ENCODE data around the gene KPNA3. TPM values are rescaled to one million over a fixed set of nuclear protein-coding genes. Genes with fewer than 3 reads are reported as not detected.

The KPNA3 gene, protein sequence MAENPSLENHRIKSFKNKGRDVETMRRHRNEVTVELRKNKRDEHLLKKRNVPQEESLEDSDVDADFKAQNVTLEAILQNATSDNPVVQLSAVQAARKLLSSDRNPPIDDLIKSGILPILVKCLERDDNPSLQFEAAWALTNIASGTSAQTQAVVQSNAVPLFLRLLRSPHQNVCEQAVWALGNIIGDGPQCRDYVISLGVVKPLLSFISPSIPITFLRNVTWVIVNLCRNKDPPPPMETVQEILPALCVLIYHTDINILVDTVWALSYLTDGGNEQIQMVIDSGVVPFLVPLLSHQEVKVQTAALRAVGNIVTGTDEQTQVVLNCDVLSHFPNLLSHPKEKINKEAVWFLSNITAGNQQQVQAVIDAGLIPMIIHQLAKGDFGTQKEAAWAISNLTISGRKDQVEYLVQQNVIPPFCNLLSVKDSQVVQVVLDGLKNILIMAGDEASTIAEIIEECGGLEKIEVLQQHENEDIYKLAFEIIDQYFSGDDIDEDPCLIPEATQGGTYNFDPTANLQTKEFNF
- polyA plus RNA-seq (2013) = 21.9 TPM

DNA sequence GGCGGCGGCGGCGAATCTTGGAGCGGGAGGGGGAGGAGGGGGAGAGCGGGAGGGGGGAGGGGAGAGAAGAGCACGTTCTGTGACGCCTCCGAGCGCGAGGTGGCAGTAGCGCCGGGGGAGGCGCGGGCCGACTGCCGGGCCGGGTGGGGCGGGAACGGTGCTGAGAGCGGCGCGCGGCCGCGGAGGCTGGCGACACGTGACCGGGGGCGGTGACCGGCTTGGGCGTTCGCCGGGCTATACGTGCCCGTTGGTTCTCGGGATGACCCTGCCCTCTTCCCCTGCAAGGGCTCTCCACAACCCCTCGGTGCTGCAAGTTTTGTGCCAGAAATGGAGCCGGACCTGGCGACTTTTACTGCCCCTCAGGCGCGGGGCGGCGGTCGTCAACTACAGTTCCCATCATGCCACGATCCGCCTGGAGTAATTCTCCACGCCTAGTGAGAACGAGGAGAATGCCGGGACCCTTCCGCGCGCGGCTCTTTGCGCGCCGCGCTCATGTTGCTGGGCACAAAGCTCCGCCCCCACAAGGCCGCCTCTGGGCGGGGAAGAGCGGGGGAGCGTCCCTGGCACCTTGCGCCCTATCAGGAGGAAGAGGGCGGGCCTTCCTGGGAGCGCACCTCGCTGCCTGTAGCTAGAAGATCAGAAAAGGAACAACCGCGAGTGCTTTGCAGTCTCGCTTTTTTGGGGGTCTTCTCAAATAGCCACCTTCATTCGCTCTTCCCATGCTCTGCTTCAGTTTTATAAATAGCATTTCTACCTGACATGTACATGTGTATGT is at the start of gene KPNA3:
KPNA3 (minus strand) TSS at position 133 of the 775 bp plus-strand sequence. CDS start 176 bp downstream, outside the sequence.
- DNase-seq = peak; percentile 96 to 98 (median 98)
- H3K27ac ChIP-seq (ENCODE audit: insufficient read depth in 1 of 2, low read depth in 1 of 2, low read length in 2 of 2, poor library complexity in 1 of 2, severe bottlenecking in 2 of 2) = peak within 1 kb of the TSS; percentile 88 to 92
- H3K9me3 ChIP-seq (ENCODE audit: control extremely low read depth in 1 of 5, control insufficient read depth in 4 of 5, insufficient read depth in 2 of 5, low read depth in 1 of 5, low read length in 4 of 5) = no peaks in the 10 kb centered on the region
- CTCF ChIA-PET = interaction anchor here (0.9 to 3.6 kb wide), 8 partner anchors 11 to 114 kb away, joined by 3 to 12 read pairs (median 6); no protein-coding TSS in a partner anchor
- no peaks in the 10 kb centered on the region for H3K36me3 ChIP-seq (ENCODE audit: control insufficient read depth in 4 of 4, insufficient read depth in 4 of 4, low read length in 3 of 4)
- POLR2A ChIA-PET = interaction anchor here (1.0 to 4.1 kb wide), 5 partner anchors 9 to 349 kb away, joined by 3 to 15 read pairs (median 5); partner anchors contain the start of genes CAB39L, EBPL and SETDB2
- no peaks in the 10 kb centered on the region for H3K27me3 ChIP-seq (replicated peaks in 2 of 5; ENCODE audit: control insufficient read depth in 4 of 5, insufficient read depth in 5 of 5, low read length in 4 of 5)
- H3K4me1 ChIP-seq (ENCODE audit: control extremely low read depth in 1 of 4, control insufficient read depth in 4 of 4, insufficient read depth in 4 of 4, low read length in 3 of 4) = peaks cover 6 to 35% (median 22%) of the 10 kb centered on the region in 4 experiments
- H3K4me3 ChIP-seq (ENCODE audit: control insufficient read depth in 1 of 7, extremely low read depth in 1 of 7, insufficient read depth in 4 of 7, low read depth in 2 of 7, low read length in 6 of 7) = peak within 1 kb of the TSS; percentile 86 to 93 (median 89)
- WGBS (ENCODE audit: insufficient coverage) = under 1% methylated on average over 45 of the region's 71 CpGs

DNA sequence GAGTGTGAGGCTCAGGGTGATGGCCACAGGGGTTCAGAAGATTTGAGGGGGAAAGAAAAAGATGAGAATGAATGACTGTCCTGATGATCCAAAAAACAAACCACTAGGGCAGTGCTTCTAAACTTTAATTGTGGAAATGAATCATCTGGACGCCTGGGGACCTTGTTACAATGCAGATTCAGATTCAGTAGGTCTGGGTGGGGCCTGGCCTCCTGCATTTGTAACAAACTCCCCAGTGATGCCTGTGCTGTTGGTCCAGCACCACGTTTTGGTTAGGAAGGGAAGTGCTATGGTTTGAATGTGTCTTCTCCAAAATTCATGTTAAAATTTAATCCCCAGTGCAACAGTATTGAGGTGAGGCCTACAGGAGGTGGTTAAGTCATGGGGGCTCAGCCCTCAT is 49.5 kb upstream of the KPNA3 start:
- Histone ChIP-seq H3K27ac (ENCODE audit: insufficient read depth in 1 of 2, low read depth in 1 of 2, low read length in 2 of 2, poor library complexity in 1 of 2, severe bottlenecking in 2 of 2) (no peak overlapping the region), H3K4me3 (ENCODE audit: control insufficient read depth in 1 of 7, extremely low read depth in 1 of 7, insufficient read depth in 4 of 7, low read depth in 2 of 7, low read length in 6 of 7) (no peak overlapping the region), H3K27me3 (replicated peaks in 2 of 5; ENCODE audit: control insufficient read depth in 4 of 5, insufficient read depth in 5 of 5, low read length in 4 of 5) (no peaks in the 10 kb centered on the region), H3K36me3 (ENCODE audit: control insufficient read depth in 4 of 4, insufficient read depth in 4 of 4, low read length in 3 of 4) (no peaks in the 10 kb centered on the region), H3K4me1 (ENCODE audit: control extremely low read depth in 1 of 4, control insufficient read depth in 4 of 4, insufficient read depth in 4 of 4, low read length in 3 of 4) (peaks cover 0 to 9% (median 0%) of the 10 kb centered on the region in 4 experiments), H3K9me3 (ENCODE audit: control extremely low read depth in 1 of 5, control insufficient read depth in 4 of 5, insufficient read depth in 2 of 5, low read depth in 1 of 5, low read length in 4 of 5) (no peaks in the 10 kb centered on the region)
- no peak for DNase-seq
- WGBS (ENCODE audit: insufficient coverage) = 100% methylated on average over 1 of the region's 2 CpGs
- CTCF ChIA-PET = interaction anchor here (1.4 kb wide), 1 partner anchor 163 kb away, joined by 4 read pairs; no protein-coding TSS in a partner anchor
- POLR2A ChIA-PET = no interaction called here

DNA sequence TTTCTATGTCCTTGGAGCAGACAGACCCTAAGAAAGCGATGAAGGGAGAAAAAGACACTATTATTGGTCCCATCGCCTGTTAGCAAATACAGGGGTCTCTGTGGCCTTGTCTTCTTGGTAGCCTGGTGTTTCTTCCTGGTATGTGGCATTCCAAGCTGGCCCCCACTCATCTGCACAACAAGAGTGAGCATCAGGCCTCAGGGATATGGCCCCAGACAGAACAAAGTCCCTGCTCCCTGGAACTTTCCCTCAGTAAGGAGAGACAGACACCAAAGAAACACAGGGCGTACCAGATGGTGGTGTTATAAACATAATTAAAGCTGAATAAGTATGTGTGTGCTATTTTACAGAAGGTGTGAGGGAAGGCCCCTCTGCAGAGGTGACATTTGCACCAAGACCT is 48.2 kb upstream of the KPNA3 start:
- no peak overlapping the region for H3K4me3 ChIP-seq (ENCODE audit: control insufficient read depth in 1 of 7, extremely low read depth in 1 of 7, insufficient read depth in 4 of 7, low read depth in 2 of 7, low read length in 6 of 7)
- 100% methylated on average over 2 of the region's 3 CpGs for WGBS (ENCODE audit: insufficient coverage)
- ChIA-PET CTCF (interaction anchor here (0.6 kb wide), 1 partner anchor 261 kb away, joined by 4 read pairs; no protein-coding TSS in a partner anchor), POLR2A (no interaction called here)
- no peaks in the 10 kb centered on the region for H3K36me3 ChIP-seq (ENCODE audit: control insufficient read depth in 4 of 4, insufficient read depth in 4 of 4, low read length in 3 of 4)
- H3K4me1 ChIP-seq (ENCODE audit: control extremely low read depth in 1 of 4, control insufficient read depth in 4 of 4, insufficient read depth in 4 of 4, low read length in 3 of 4) = peaks cover 0 to 9% (median 0%) of the 10 kb centered on the region in 4 experiments
- no peaks in the 10 kb centered on the region for H3K9me3 ChIP-seq (ENCODE audit: control extremely low read depth in 1 of 5, control insufficient read depth in 4 of 5, insufficient read depth in 2 of 5, low read depth in 1 of 5, low read length in 4 of 5)
- H3K27ac ChIP-seq (ENCODE audit: insufficient read depth in 1 of 2, low read depth in 1 of 2, low read length in 2 of 2, poor library complexity in 1 of 2, severe bottlenecking in 2 of 2) = no peak overlapping the region
- DNase-seq = no peak
- no peaks in the 10 kb centered on the region for H3K27me3 ChIP-seq (replicated peaks in 2 of 5; ENCODE audit: control insufficient read depth in 4 of 5, insufficient read depth in 5 of 5, low read length in 4 of 5)

DNA sequence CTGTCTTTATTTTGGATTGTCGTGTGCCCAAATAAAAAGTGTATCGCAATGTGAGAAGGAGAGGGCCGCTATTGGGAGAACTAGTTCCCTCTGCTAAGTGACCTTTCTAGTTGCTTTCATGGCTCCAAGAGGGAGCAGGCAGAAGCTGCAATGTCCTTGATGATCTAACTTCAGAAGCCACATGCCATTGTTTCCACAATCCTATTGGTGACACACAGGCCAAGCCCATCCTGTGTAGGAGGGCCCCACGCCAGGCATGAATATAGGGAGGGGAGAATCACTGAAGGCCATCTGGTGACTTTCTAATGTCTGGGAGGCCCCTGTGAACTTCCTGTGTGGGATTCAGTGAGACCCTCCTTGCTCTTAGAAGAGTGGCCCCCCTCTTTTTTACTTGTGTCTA is 47.8 kb upstream of the KPNA3 start:
- Histone ChIP-seq H3K4me1 (ENCODE audit: control extremely low read depth in 1 of 4, control insufficient read depth in 4 of 4, insufficient read depth in 4 of 4, low read length in 3 of 4) (peaks cover 0 to 9% (median 0%) of the 10 kb centered on the region in 4 experiments), H3K36me3 (ENCODE audit: control insufficient read depth in 4 of 4, insufficient read depth in 4 of 4, low read length in 3 of 4) (no peaks in the 10 kb centered on the region), H3K27ac (ENCODE audit: insufficient read depth in 1 of 2, low read depth in 1 of 2, low read length in 2 of 2, poor library complexity in 1 of 2, severe bottlenecking in 2 of 2) (no peak overlapping the region), H3K9me3 (ENCODE audit: control extremely low read depth in 1 of 5, control insufficient read depth in 4 of 5, insufficient read depth in 2 of 5, low read depth in 1 of 5, low read length in 4 of 5) (no peaks in the 10 kb centered on the region), H3K4me3 (ENCODE audit: control insufficient read depth in 1 of 7, extremely low read depth in 1 of 7, insufficient read depth in 4 of 7, low read depth in 2 of 7, low read length in 6 of 7) (no peak overlapping the region), H3K27me3 (replicated peaks in 2 of 5; ENCODE audit: control insufficient read depth in 4 of 5, insufficient read depth in 5 of 5, low read length in 4 of 5) (no peaks in the 10 kb centered on the region)
- peak in 1 of 3 donors; percentile 13 for DNase-seq
- CTCF ChIA-PET = interaction anchor here (0.6 kb wide), 1 partner anchor 261 kb away, joined by 4 read pairs; no protein-coding TSS in a partner anchor
- 100% methylated on average over 1 of the region's 4 CpGs for WGBS (ENCODE audit: insufficient coverage)
- POLR2A ChIA-PET = no interaction called here

DNA sequence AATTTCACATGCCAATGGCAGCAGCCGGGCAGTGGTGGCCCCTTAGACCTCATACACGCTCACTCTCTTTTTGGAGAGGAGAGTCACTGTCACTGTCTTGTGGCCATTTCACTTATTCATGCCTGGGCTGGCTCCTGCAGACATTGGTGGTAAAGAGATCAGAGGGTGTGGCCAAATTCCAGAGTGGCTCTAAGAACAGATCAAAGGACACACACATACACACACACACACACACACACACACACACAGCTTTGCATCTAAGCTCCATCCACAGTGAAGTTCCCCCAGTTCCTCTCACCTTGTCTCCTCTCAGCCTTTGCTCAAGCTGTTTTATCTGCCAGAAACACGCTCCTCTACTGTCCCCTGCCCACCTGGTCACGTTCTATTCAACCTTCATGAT is 46.5 kb upstream of the KPNA3 start:
- H3K36me3 ChIP-seq (ENCODE audit: control insufficient read depth in 4 of 4, insufficient read depth in 4 of 4, low read length in 3 of 4) = no peaks in the 10 kb centered on the region
- H3K27ac ChIP-seq (ENCODE audit: insufficient read depth in 1 of 2, low read depth in 1 of 2, low read length in 2 of 2, poor library complexity in 1 of 2, severe bottlenecking in 2 of 2) = no peak overlapping the region
- peaks cover 0 to 9% (median 0%) of the 10 kb centered on the region in 4 experiments for H3K4me1 ChIP-seq (ENCODE audit: control extremely low read depth in 1 of 4, control insufficient read depth in 4 of 4, insufficient read depth in 4 of 4, low read length in 3 of 4)
- DNase-seq = no peak
- POLR2A ChIA-PET = no interaction called here
- H3K4me3 ChIP-seq (ENCODE audit: control insufficient read depth in 1 of 7, extremely low read depth in 1 of 7, insufficient read depth in 4 of 7, low read depth in 2 of 7, low read length in 6 of 7) = no peak overlapping the region
- CTCF ChIA-PET = interaction anchor here (1.2 kb wide), 1 partner anchor 12 kb away, joined by 4 read pairs; no protein-coding TSS in a partner anchor
- no peaks in the 10 kb centered on the region for H3K9me3 ChIP-seq (ENCODE audit: control extremely low read depth in 1 of 5, control insufficient read depth in 4 of 5, insufficient read depth in 2 of 5, low read depth in 1 of 5, low read length in 4 of 5)
- 100% methylated on average over 2 of the region's 4 CpGs for WGBS (ENCODE audit: insufficient coverage)
- H3K27me3 ChIP-seq (replicated peaks in 2 of 5; ENCODE audit: control insufficient read depth in 4 of 5, insufficient read depth in 5 of 5, low read length in 4 of 5) = no peaks in the 10 kb centered on the region

DNA sequence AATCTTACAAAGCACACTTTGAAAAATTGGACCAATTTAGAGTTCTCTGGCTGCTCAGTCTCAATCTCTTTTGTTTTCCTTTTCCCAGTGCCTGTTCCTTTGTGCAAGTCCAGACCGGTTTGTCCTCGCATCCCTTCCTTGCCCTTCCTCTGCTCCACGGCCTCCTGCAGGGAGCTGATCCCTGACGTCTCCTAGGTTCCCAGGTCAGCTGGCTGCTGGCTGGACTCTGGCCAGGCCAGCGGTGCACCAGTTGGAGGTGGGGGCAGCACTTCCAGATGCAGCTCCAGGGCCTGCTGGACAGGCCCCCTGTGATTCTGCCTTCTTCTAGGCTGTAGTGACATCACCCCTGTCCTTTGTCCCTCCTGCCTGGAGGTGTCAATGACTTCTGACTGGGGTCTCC is 44.0 kb upstream of the KPNA3 start:
- 100% methylated on average over 3 of the region's 5 CpGs for WGBS (ENCODE audit: insufficient coverage)
- Histone ChIP-seq H3K27me3 (replicated peaks in 2 of 5; ENCODE audit: control insufficient read depth in 4 of 5, insufficient read depth in 5 of 5, low read length in 4 of 5) (no peaks in the 10 kb centered on the region), H3K27ac (ENCODE audit: insufficient read depth in 1 of 2, low read depth in 1 of 2, low read length in 2 of 2, poor library complexity in 1 of 2, severe bottlenecking in 2 of 2) (no peak overlapping the region), H3K9me3 (ENCODE audit: control extremely low read depth in 1 of 5, control insufficient read depth in 4 of 5, insufficient read depth in 2 of 5, low read depth in 1 of 5, low read length in 4 of 5) (no peaks in the 10 kb centered on the region), H3K4me3 (ENCODE audit: control insufficient read depth in 1 of 7, extremely low read depth in 1 of 7, insufficient read depth in 4 of 7, low read depth in 2 of 7, low read length in 6 of 7) (no peak overlapping the region), H3K4me1 (ENCODE audit: control extremely low read depth in 1 of 4, control insufficient read depth in 4 of 4, insufficient read depth in 4 of 4, low read length in 3 of 4) (peaks cover 0 to 13% (median 2%) of the 10 kb centered on the region in 4 experiments), H3K36me3 (ENCODE audit: control insufficient read depth in 4 of 4, insufficient read depth in 4 of 4, low read length in 3 of 4) (no peaks in the 10 kb centered on the region)
- POLR2A ChIA-PET = no interaction called here
- DNase-seq = no peak
- CTCF ChIA-PET = no interaction called here

Data from common myeloid progenitor, CD34-positive (primary cell).